Measurements from ENCODE around the gene PTBP1.
"Not testable (repeated sequence)": the region's sequence is repeated elsewhere in the genome, so short reads cannot be mapped to it uniquely, and the experiment has no call there.

PTBP1 gene

GRCh38 chr19:812049-812746 lies 14.9 kb downstream of the PTBP1 start:
- no peak for DNase-seq

GRCh38 chr19:812747-813218 lies 15.5 kb downstream of the PTBP1 start:
- no peak for DNase-seq

GRCh38 chr19:813219-814151 lies 16.2 kb downstream of the PTBP1 start:
- no peak for DNase-seq

GRCh38 chr19:814152-815078 lies 17.2 kb downstream of the PTBP1 start:
- no peak for DNase-seq

- DNase-seq, result no peak
Measured at GRCh38 chr19:815079-815774, 18.0 kb downstream of the PTBP1 start.

GRCh38 chr19:815775-816499 lies 18.7 kb downstream of the PTBP1 start:
- DNase-seq, result no peak

GRCh38 chr19:816500-816857 lies 19.2 kb downstream of the PTBP1 start:
- no peak for DNase-seq

- not testable (repeated sequence) for DNase-seq
Measured at GRCh38 chr19:820212-820611, 23.0 kb downstream of the PTBP1 start.

- no peak for DNase-seq
Measured at GRCh38 chr19:821231-821824, 24.1 kb downstream of the PTBP1 start.

- no peak for DNase-seq
Measured at GRCh38 chr19:821825-822503, 24.7 kb downstream of the PTBP1 start, which contains the start of gene PLPPR3. Gene PLPPR3 (minus strand): TSS chr19:821955. CDS start chr19:821559, 396 bp downstream.

GRCh38 chr19:823565-824121 lies 26.4 kb downstream of the PTBP1 start:
- no peak for DNase-seq

GRCh38 chr19:824885-825284 lies 27.6 kb downstream of the PTBP1 start:
- no peak for DNase-seq

GRCh38 chr19:825897-826644 lies 28.8 kb downstream of the PTBP1 start:
- no peak for DNase-seq

GRCh38 chr19:827314-827709 lies 30.1 kb downstream of the PTBP1 start:
- no peak for DNase-seq

- no peak for DNase-seq
Measured at GRCh38 chr19:827710-828321, 30.6 kb downstream of the PTBP1 start, which contains the start of gene AZU1. Gene AZU1 (plus strand): TSS chr19:827837. CDS start chr19:827847, 10 bp downstream.

GRCh38 chr19:829129-829758 lies 32.0 kb downstream of the PTBP1 start:
- no peak for DNase-seq

- DNase-seq, result no peak
Measured at GRCh38 chr19:831407-832369, 34.4 kb downstream of the PTBP1 start.

Measured in activated CD4-positive, alpha-beta T cell treated with anti-CD3 and anti-CD28 coated beads, Interleukin-2, amount 50 U/mL, for 48 hours (primary cell).